GM18526 (cell line): Measurements from ENCODE around the gene LPP.

Experiments
- POLR2A ChIP-seq: IDR thresholded peaks from 3 replicates; pipeline ENCODE4 v1.6.1; 2011; ENCODE audit not compliant: insufficient read length; ENCODE audit errors: extremely low read depth

The LPP gene

GRCh38 chr3:188292251-188292650 lies 138.3 kb downstream of the LPP start:
- no peak for TF ChIP-seq POLR2A

- TF ChIP-seq POLR2A = no peak
Measured at GRCh38 chr3:188292827-188293226, 138.9 kb downstream of the LPP start.

- no peak for TF ChIP-seq POLR2A
Measured at GRCh38 chr3:188294113-188294512, 140.2 kb downstream of the LPP start.

GRCh38 chr3:188294823-188295487 lies 141.0 kb downstream of the LPP start:
- TF ChIP-seq POLR2A = no peak

DNA sequence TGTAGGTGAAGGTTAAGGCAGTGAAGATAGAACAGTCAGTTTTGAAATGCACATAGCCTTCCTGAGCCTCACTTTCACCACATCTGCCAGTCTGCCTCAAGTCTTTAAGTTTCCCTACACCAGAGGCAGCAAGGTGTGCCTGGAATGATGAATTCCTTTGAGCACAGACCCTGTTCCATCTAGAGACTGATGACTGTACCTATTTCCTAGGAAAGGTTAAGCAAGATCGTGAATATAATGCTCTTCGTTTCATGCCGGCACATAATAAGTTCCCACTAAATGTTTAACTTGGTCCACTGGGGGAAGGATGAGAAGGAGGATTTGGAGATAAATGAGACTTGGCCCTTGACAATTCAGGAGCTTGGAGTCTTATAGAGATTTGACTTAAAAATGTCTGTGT lies 141.9 kb downstream of the LPP start:
- no peak for TF ChIP-seq POLR2A

DNA sequence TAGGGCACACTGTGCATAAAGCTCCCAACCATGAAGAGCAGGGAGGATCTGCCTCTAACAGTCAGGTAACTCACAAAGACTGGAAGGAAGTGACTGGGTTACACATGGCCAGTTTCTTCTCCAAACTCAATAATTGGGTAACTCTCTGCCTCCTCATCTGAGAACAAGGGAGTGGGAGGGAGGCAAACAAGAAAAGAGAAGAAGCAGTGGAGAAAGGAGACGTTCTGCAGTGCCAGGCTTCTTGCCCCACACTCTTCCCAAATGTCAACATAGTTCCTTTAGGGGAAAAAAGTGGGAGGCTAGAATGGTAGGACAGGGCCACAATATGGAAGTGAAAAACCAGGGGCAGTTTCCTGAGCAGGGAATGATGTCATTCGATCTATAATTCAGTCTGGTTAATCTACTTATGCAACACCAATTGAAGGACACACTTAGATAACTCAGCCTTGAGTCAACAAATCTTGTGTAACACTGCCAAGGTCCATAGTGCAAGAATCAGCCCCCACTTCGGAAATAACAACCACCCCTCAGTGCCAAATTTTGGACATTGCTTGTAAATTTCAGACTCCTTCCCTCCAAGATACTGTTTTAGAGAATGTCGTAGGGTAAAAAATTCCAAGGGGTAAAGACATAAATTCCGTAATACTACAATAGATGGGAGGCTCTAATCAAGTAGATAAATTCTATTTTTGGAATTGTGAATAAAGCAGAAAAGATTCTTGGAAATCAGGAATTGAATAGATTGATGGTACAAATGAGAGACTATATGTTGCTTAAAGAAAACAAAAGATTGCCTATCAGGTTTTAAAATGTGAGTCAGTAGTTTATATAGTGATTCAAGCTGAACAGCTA lies 143.0 kb downstream of the LPP start:
- no peak for TF ChIP-seq POLR2A

GRCh38 chr3:188298585-188298984 lies 144.6 kb downstream of the LPP start:
- no peak for TF ChIP-seq POLR2A

DNA sequence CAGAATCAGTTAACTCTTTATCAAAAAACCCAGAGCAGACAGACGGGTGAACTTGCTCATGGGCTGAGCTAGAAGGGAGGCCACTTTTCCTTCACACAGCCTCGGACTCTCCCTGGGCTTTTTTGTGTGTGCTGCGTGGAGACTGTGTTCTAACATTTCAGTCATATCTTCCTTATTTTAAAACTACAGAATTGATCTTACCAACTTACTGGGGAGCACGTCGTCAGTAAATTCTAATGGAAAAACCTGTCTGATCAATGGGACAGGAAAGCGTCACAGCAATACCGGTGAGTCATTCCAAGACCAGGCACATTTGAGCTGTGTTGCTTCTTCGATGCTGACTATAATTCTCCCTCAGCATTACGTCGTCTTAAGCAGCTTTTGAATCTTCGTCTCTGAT lies 145.1 kb downstream of the LPP start:
- TF ChIP-seq POLR2A = no peak

DNA sequence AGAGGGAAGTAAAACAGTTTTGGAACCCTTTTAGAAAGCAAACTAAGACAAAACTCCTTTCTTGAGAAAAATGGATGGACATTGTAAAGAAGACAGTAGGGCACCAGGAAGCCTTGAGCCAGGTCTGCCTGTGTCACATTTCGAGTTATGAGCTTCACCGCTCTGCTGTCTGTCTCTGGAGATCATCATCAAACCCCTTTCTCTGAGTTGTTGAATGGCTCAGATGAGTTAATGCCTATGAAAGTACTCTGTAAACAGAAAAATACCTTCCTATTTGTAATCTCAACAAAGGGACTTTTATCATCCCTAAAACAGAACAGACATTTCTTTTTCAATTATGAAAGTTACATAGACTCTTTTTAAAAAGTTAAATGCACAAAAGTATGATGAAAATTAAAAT lies 145.8 kb downstream of the LPP start:
- no peak for TF ChIP-seq POLR2A

DNA sequence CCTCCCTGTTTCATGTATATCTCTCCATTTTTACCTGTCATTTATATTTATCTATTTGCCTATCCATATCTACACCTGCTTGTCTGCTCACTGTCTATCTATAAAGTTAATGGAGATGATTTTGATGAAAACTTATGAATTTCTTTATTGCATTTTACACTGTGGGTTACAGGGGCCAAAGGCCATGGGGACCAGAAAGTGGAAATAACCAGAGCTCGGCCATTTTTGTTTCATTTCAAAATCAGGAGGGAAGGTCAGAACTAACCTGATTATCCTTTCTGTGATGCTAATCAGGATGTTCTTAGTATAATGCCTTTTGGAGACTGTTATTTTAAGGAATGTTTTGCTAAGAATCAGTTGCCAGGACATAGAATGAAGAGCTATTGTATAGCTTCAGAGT lies 147.2 kb downstream of the LPP start:
- no peak for TF ChIP-seq POLR2A

DNA sequence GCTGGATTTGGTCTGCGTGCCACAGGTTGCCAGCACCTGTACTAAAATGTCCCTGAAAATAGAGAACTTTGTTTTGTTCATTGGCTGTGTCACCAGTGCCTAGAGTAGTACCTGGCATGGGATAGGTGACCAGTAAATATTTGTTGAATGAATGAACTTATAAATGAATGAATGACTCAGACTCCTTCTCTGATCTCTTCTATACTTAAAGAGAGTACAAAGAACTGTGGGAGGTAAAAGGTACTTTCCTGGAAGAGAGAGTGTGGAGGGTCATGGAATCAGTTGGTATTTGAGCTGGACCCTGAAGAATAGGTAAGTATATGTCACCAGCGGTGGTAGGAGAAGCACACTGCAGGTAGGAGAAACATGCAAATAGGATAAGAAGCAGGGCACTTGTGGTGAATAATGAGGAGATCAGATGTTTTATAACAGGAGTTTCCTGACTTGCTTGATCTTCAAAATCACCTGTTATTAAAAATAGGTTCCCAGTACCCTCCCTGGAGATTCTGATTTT lies 149.4 kb downstream of the LPP start:
- TF ChIP-seq POLR2A = no peak

- no peak for TF ChIP-seq POLR2A
Measured at GRCh38 chr3:188303823-188304222, 149.9 kb downstream of the LPP start.

DNA sequence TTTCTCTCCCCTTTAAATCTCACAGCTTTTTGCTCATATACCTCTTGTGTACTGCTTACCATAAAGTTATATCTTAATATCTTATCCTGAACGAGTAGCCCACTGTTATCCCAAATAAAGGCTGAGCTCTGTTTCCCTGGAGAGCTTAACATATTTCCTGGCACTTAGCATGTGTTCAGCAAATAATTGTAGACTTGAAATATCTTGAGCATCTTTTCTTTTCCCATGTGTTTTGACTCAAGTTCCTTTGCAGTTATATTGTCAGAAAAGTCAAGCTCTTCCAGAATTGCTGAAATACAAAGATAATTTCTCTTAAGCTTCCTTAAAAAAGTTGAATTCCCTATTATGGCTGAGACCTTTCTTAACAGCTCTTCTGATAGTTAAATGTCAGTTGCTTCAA lies 150.5 kb downstream of the LPP start:
- no peak for TF ChIP-seq POLR2A

- TF ChIP-seq POLR2A = no peak
Measured at GRCh38 chr3:188305220-188305619, 151.3 kb downstream of the LPP start.

- TF ChIP-seq POLR2A = no peak
Measured at GRCh38 chr3:188306435-188307005, 152.6 kb downstream of the LPP start.
